Measurements from ENCODE around the gene KCNC1.

DNA sequence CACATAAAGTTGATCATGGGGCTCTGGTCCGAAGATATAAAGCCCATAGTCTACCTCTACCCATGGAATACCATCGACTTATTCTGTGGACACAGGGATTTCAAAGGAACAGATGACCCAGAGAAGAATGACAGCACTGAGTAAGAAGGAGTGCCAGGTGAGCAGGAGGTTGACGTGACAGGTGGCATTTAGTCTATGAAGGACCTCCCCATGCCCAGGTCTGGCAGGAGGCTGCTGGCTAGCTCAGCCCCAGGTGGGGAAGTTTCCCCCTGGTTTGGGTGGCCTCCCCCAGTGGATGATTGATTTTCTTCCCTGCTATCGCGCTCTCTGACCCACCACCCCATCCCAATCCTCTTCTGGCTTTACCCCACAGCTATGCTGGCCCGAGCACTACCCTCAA is 39.1 kb downstream of the KCNC1 start:
- TF ChIP-seq, protein P1, sequence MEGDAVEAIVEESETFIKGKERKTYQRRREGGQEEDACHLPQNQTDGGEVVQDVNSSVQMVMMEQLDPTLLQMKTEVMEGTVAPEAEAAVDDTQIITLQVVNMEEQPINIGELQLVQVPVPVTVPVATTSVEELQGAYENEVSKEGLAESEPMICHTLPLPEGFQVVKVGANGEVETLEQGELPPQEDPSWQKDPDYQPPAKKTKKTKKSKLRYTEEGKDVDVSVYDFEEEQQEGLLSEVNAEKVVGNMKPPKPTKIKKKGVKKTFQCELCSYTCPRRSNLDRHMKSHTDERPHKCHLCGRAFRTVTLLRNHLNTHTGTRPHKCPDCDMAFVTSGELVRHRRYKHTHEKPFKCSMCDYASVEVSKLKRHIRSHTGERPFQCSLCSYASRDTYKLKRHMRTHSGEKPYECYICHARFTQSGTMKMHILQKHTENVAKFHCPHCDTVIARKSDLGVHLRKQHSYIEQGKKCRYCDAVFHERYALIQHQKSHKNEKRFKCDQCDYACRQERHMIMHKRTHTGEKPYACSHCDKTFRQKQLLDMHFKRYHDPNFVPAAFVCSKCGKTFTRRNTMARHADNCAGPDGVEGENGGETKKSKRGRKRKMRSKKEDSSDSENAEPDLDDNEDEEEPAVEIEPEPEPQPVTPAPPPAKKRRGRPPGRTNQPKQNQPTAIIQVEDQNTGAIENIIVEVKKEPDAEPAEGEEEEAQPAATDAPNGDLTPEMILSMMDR (IDR thresholded peaks at IDR 0.05) = no peak
- no peak for TF ChIP-seq ZFX (IDR thresholded peaks at IDR 0.05; ENCODE audit: borderline replicate concordance)
